ENCODE results near the gene ANKFN1. TPM values are rescaled to one million over a fixed set of nuclear protein-coding genes. Genes with fewer than 3 reads are reported as not detected.

ANKFN1 gene
- total RNA-seq, 2 experiments from 2014 or later, result not detected

DNA sequence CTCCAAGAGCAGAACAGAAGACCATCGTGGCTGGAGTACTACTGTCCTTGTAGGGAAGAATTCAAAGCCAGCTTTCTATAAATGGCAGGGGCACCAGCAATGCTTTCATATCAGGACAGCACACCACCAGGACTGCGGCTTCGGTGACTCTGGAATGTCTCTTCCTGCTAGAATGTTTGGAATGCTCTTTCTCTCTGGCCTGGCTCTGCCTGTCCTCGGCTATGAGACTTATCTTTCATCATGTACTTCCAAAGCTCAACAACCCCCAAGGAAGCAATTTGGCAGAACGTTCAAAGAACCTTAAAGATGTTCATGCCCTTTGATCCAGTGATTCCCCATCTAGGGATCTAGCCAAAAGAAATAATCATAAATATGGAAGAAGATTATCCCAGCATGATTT lies 387.6 kb downstream of the ANKFN1 start:
- POLR2A ChIA-PET, result no interaction called here
- CTCF ChIA-PET, result no interaction called here

DNA sequence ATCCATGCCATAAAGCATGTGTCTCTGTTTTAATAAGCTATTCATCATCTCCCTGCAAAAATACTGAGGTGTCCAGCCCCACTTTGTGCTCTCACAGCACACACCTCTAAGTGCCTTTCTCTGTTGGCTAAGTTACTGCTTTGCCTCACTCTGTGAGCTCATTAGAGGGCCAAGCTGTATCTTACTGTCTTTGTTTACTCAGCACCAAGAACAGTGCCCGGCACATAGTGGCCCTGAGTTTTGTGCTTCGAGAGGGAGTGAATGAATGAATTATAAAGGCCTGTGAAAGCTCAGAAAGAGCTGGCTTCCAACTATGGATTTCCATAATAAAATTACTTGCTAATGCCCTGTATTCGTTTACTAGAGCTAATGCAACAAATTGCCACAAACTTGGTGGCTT lies 390.0 kb downstream of the ANKFN1 start:
- CTCF ChIA-PET, result no interaction called here
- POLR2A ChIA-PET, result no interaction called here

GRCh38 chr17:56545106-56545505 lies 391.8 kb downstream of the ANKFN1 start:
- ChIA-PET CTCF (no interaction called here), POLR2A (no interaction called here)

GRCh38 chr17:56545930-56546329 lies 392.7 kb downstream of the ANKFN1 start:
- CTCF ChIA-PET, result no interaction called here
- POLR2A ChIA-PET, result no interaction called here

DNA sequence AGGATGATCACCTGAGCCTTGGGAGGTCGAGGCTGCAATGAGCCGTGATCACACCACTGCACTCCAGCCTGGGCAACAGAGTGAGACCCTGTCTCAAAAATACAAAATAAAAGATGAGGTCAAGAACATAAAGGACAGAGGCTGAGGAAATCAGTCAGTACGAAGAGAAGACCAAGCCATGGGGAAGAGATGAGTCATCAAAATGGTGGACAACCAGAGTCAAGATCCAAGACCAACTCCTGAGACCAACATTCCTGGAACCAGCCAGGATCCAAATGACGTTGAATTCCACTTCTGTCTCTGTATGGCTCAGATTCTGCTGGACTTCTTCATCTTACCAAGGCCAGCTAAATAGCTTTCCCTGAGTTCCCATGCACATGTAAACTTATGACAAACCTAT lies 395.4 kb downstream of the ANKFN1 start:
- CTCF ChIA-PET, result no interaction called here
- POLR2A ChIA-PET, result no interaction called here

DNA sequence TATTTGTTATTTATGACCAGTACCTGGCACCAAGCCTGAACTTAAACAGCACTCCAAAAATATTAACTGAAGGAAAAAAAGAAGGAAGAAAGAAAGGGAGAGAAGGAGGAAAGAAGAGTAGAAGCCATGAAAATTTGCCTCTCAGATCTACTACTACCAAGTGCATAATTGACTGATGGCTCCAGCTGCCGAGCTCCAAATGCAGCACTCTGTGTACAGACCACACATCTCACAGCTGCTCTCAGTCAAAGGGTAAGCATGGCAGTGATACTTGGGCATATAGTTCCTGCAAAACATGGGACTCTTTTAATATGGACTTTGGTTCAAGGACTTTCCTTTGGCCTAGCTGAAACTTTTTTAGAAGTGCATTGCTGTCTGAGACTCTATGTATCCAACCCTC lies 396.2 kb downstream of the ANKFN1 start:
- ChIA-PET POLR2A (no interaction called here), CTCF (no interaction called here)

- ChIA-PET POLR2A (no interaction called here), CTCF (no interaction called here)
These were observed 404.4 kb downstream of the ANKFN1 start for GRCh38 chr17:56557682-56558081.

DNA sequence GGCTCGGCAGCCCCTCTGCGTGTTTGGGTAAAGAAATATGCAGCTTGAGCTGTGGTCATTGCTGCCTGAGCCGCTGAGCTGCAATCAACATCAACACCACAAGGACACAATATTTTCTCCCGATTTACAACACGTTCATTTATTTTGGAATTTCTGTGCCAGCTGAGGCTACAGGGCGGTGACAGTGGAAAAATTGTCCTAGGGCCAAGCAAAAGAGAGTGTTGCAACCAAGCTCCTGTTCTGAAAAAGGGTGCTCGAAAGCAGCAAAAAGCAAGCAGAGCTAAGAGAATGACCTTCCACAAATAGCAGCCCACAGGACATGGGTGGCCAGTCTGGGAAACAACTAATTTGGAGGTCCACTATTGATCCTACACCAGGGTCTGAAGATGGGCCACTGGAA lies 404.8 kb downstream of the ANKFN1 start:
- POLR2A ChIA-PET, result no interaction called here

More for the DNA sequence above, 404.8 kb downstream of the ANKFN1 start:
- CTCF ChIA-PET, result no interaction called here
